Adrenal gland (tissue), 5 donors: ENCODE results near the gene NSL1.

Experiments
- POLR2A ChIP-seq, 2 donors: fragments of 450-650 bp; IDR thresholded peaks; one replicate each; pipeline ENCODE4 v1.6.1; 2017; ENCODE audit warnings: antibody characterized with exemption in 2 of 2, mild to moderate bottlenecking in 2 of 2, moderate library complexity in 1 of 2
- TF ChIP-seq, protein P1 (sequence below), 6 experiments: fragments of 450-650 bp in 4 of 6; fragments of 200-600 bp in 2 of 6; sonication (generic) in 1 of 6; IDR thresholded peaks; 1 replicate in 5 of 6; 2 replicates in 1 of 6; pipeline versions ENCODE4 v1.5.1 to v1.8.0; 2016 to 2021; ENCODE audit warnings: antibody characterized with exemption in 6 of 6, mild to moderate bottlenecking in 2 of 6, moderate library complexity in 1 of 6
- donor health status: DM: no; HTN: no; CAD: no.

DNA sequence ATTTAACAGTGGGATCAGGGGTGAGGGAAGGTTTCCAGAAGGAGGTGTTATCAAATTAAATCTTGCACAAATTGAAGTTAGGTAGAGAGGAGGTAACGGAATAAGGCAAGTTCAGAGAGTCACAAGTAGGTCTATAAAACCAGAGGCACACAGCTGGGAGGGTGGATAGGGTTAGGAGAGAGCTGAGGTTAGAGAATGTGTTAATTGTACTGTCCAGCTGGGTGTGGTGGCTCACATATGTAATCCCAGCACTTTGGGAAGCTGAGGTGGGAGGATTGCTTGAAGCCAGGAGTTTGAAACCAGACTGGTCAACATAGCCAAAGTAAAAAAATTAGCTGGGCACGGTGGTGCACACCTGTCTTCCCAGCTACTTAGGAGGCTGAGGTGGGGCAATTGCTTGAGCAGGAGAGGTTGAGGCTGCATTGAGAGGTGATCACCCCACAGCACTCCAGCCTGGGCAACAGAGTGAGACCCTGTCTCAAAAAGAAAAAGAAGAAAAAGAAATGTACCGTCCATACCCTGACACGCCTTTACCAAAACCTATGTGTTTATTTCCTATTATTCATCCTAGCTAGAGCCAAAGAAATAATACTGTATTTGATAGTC lies 35.7 kb upstream of the NSL1 start:
- TF ChIP-seq, protein P1, sequence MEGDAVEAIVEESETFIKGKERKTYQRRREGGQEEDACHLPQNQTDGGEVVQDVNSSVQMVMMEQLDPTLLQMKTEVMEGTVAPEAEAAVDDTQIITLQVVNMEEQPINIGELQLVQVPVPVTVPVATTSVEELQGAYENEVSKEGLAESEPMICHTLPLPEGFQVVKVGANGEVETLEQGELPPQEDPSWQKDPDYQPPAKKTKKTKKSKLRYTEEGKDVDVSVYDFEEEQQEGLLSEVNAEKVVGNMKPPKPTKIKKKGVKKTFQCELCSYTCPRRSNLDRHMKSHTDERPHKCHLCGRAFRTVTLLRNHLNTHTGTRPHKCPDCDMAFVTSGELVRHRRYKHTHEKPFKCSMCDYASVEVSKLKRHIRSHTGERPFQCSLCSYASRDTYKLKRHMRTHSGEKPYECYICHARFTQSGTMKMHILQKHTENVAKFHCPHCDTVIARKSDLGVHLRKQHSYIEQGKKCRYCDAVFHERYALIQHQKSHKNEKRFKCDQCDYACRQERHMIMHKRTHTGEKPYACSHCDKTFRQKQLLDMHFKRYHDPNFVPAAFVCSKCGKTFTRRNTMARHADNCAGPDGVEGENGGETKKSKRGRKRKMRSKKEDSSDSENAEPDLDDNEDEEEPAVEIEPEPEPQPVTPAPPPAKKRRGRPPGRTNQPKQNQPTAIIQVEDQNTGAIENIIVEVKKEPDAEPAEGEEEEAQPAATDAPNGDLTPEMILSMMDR (IDR thresholded peaks at IDR 0.05) = no peak
- no peak for TF ChIP-seq POLR2A (IDR thresholded peaks at IDR 0.05)
